Fibroblast of peridontal ligament (primary cell): ENCODE measurements around the gene SLC25A40.
"Not testable (repeated sequence)": the region's sequence is repeated elsewhere in the genome, so short reads cannot be mapped to it uniquely, and the experiment has no call there.

Experiments used
- DNase-seq: peaks from one replicate; pipeline ENCODE4 v3.0.0-alpha.2; 2010; ENCODE audit errors: extremely low read depth

SLC25A40 gene, protein sequence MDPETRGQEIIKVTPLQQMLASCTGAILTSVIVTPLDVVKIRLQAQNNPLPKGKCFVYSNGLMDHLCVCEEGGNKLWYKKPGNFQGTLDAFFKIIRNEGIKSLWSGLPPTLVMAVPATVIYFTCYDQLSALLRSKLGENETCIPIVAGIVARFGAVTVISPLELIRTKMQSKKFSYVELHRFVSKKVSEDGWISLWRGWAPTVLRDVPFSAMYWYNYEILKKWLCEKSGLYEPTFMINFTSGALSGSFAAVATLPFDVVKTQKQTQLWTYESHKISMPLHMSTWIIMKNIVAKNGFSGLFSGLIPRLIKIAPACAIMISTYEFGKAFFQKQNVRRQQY

DNA sequence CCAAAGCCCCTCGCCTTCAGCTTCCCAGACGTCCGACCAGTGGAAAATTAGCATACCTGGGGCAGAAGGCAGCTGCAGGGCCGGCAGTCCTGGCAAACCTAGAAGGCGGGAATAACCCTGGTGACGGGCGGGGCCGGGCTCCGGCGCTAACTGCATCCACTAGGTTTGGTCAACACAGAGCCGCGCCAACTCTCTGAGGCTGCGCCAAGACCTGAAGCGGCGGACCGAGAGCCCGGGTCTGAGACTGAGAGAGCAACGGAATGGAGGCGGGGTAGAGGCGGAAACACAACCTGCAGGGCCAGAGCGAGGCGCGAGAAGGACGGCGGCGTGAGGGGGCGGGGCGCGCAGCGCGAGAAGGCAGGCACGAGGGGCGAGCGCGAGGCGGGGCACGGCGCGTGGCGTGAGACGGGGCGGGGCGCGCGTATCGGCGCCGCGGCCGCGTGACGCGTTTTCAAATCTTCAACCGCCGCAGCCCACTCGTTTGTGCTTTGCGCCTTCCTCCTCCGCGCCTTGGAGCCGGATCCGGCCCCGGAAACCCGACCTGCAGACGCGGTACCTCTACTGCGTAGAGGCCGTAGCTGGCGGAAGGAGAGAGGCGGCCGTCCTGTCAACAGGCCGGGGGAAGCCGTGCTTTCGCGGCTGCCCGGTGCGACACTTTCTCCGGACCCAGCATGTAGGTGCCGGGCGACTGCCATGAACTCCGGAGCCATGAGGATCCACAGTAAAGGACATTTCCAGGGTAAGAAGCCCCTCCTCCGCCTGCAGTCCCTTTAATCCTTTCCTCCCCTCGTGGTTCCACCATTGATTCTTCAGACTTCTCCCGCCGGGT lies at the start of gene SLC25A40, which contains the start of gene DBF4:
Gene SLC25A40, minus strand, starts transcription at position 321 of the 829 bp plus-strand sequence. CDS start 17,633 bp downstream, outside the sequence.
Gene DBF4, plus strand, starts transcription at position 454 of the 829 bp plus-strand sequence. Its CDS starts 240 bp downstream, at position 694.
- peak; percentile 84 for DNase-seq

DNA sequence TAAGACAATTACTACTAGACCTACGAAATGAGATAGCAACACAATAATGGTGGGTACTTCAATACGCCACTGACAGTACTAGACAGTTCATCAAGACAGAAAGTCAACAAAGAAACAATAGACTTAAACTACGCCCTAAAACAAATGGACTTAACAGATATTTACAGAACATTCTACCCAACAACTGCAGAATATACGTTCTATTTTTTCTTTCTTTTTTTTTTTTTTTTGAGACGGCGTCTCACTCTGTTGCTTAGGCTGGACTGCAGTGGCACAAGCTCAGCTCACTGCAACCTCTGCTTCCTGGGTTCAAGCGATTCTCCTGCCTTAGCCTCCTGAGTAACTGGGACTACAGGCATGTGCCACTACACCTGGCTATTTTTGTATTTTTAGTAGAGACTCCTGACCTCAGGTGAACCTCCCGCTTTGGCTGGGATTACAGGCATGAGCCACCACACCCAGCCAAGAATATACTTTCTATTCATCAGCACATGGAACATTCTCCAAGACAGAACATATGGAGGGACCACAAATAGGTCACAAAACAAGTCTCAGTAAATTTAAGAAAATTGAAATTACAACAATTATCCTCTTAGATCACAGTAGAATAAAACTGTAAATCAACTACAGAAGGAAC lies 46.7 kb upstream of the SLC25A40 start:
- DNase-seq: not testable (repeated sequence)

DNA sequence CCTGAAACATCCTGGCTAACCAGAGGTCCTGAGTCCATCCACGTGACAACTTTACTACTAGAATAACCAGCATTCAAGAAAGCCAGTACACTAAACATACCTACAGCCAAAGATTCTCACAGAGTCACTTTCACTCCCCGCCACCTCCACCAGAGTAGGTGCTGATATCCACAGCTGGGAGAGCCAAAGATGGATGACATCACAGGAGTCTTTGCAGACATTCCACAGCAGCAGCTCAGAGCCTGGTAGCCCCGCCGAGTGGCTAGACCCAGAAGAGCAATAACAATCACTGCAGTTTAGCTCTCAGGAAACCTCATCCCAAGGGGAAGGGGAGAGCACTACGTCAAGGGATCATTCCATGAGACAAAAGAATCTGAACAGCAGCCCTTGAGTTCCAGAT lies 44.4 kb upstream of the SLC25A40 start:
- no peak for DNase-seq

DNA sequence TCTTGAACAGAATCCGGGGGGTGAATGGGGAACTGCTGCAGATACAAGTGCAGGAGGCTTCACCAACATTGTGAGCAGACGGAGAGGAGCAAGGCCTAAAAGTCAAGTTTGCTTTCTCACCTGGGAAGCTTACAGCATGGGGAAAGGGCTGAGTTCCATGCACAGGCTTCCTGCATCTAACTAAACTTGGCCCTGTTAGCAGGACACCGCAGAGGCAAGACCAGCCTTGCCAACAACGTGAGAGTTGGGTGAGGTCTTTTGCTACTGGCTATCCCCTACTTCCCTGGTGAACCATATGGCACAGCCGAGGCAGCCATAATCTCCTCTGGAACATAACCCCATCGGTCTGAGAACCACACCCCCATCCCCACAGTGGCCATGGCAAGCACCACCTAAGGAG lies 43.7 kb upstream of the SLC25A40 start:
- DNase-seq: no peak

DNA sequence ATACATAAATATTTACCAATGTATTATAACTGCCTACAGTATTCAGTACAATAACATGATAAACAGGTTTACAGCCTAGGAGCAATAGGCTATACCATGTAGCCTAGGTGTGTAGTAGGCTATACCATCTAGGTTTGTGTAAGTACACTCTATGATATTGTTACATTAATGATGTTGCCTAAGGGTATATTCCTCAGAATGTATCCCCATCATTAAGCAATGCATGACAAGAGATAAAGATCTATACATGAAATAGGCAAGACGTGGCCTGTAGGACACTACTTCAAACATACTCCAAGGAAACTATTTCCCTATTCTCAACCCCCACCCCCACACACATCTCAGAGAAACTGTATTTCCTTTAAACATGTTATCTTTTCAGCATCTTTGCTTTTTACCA lies 42.6 kb upstream of the SLC25A40 start:
- DNase-seq: no peak

DNA sequence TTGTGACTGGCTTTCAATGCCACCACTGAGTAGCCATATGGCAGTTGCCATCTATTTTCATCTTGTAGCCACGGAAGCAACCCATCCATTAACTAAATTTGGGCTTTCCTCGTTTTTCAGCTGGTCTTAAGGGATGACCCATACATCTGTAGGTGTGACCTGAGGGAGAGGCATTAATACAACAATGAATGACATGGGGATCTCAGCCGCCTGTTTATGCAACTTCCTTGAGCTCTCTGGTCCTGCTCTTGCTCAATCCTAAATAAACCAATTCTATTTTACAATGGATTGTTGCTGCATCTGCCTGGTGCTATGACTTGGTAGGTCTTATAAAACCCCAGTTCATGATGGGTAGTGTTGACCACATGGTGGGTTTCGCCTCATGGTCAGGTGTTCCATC lies 36.0 kb upstream of the SLC25A40 start:
- no peak for DNase-seq

DNA sequence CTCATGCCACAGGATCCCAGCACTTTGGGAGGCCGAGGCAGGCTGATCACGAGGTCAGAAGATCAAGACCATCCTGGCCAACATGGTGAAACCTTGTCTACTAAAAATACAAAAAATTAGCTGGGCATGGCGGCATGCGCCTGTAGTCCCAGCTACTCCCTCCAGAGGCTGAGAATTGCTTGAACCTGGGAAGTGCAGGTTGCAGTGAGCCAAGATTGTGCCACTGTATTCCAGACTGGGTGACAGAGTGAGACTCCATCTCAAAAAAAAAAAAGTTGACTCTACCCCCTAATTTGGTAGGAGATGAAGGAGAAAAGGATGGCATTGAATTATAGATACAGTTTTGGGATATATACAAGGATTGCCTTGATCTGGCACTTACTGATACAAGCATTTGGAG lies 32.7 kb upstream of the SLC25A40 start:
- DNase-seq: not testable (repeated sequence)

DNA sequence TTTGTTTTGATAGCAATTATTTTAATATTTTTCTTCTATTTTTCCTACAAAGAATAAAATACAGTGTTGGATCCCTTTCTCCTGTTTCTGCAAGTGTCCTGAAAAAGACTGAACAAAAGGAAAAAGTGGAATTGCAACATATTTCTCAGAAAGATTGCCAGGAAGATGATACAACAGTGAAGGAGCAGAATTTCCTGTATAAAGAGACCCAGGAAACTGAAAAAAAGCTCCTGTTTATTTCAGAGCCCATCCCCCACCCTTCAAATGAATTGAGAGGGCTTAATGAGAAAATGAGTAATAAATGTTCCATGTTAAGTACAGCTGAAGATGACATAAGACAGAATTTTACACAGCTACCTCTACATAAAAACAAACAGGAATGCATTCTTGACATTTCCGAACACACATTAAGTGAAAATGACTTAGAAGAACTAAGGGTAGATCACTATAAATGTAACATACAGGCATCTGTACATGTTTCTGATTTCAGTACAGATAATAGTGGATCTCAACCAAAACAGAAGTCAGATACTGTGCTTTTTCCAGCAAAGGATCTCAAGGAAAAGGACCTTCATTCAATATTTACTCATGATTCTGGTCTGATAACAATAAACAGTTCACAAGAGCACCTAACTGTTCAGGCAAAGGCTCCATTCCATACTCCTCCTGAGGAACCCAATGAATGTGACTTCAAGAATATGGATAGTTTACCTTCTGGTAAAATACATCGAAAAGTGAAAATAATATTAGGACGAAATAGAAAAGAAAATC lies 31.2 kb upstream of the SLC25A40 start:
- DNase-seq: not testable (repeated sequence)

DNA sequence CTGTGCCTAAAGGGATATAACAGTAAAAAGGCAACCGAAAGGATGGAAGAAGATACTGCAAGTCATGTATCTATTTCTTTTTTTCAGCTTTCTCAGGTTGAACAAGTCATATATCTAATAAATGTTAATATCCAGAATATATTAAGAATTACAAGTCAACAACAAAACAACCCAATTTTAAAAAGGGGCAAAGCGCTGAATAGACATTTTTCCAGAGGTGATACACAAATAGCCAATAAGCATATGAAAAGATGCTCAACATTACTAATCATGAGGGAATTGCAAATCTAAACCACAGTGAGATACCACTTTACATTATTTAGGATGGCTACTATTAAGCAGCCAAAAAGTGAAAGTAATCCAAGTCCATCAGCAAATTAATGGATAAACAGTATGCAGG lies 23.1 kb upstream of the SLC25A40 start:
- DNase-seq: no peak

DNA sequence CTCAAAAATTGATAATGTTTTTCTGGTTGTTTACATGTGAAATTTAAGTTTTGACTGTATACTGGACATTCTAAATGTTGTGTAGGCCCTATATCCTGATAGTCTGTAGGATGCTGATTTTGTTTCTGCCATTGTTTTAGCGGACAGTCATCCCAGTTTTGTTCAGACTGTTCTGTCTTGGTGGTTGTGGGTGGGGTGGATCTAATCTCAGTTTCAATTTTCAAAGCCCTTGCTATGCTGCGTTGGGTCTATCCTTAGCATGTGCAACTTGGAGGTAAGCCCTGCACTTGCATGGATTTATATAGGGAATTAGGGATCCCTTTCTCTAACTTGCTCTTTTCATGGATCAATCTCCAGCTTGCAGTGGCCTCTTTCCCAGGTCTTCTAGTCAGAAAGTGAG lies 19.2 kb upstream of the SLC25A40 start:
- DNase-seq: no peak

DNA sequence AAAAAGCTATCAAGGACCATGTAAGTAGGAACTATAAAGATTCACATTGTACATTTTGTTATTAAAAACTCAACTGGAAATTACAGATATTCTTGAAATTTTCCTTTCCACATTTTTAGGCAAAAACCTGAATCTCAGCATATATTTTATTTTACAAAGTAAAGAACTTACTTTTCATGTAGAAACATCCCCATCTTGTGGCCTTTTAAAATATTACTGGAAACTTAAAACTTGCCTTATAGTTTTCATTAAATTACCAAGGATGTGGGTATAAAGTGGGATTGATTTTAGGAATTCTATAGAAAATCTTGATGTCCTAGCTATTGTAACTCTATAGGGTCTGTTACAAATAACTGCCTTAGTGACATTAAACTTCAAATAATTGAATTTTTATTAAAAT lies 10.7 kb upstream of the SLC25A40 start:
- peak; percentile 82 for DNase-seq

DNA sequence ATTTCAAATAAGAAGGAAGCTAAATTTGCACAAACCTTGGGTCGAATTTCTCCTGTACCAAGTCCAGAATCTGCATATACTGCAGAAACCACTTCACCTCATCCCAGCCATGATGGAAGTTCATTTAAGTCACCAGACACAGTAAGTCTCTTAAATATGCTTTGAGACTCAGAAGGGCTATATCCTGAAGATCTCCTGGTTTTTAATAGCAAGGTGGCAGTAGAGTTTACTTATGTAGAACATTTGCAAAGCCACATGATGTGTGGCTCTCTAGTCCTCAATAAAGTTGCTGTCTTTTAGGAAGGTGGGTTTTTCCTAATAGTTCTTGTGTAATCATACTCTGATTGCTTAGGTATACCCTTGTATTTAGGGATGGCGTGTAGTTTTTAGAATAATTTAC lies 8.9 kb upstream of the SLC25A40 start:
- no peak for DNase-seq

DNA sequence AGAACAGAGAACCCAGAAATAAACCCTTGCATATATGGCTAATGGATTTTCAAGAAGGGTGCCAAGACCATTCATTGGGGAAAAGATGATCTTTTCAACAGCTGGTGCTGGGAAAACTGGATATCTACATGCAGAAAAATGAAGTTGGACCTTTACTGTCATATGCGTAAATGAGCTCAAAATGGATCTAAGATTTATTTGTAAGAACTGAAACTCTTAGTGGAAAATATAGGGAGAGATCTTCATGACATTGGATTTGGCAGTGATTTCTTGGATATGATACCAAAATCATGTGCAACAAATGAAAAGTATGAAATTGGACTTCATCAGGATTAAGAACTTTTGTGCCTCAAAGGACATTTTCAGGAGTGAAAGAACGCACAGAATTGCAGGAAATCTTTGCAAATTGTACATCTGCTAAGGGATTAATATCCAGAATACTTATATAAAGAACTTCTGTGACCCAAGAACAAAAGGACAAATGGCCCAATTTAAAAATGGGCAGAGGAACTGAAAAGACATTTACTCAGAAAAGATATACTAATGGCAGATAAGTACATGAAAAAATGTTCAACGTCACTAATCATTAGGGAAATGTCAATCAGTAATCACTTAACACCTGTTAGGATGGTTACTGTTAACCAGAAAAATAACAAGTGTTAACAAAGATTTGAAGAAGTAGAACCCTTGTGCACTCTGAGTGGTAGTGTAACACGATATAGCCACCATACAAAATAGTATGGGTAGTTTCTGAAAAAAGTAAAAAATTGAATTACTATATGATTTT lies 6.2 kb upstream of the SLC25A40 start:
- DNase-seq: no peak

DNA sequence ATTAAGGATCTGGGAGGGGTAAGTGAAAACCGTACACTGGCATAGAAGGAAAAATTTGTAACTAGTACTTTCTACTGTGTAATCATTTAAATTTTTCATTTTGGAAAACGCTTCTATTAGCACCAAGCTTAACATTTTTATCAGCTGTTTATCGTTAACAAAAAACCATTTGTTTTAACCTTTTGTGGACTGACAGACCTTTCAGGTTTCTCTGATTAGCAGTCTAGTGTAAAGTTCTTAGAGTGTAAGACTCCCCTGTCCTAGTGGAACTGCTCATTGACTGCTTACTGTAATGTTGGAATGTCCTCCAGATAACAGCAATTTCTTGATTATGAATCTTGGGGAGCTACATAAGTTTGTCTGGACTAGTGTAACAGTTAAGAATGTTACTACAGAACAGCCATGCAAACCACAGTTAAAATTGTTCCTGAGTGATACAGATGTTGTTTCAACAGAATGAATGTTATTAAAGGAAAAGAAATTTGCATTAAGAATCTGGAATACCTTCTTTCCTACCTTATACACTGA lies 2.1 kb upstream of the SLC25A40 start:
- DNase-seq: peak; percentile 51

DNA sequence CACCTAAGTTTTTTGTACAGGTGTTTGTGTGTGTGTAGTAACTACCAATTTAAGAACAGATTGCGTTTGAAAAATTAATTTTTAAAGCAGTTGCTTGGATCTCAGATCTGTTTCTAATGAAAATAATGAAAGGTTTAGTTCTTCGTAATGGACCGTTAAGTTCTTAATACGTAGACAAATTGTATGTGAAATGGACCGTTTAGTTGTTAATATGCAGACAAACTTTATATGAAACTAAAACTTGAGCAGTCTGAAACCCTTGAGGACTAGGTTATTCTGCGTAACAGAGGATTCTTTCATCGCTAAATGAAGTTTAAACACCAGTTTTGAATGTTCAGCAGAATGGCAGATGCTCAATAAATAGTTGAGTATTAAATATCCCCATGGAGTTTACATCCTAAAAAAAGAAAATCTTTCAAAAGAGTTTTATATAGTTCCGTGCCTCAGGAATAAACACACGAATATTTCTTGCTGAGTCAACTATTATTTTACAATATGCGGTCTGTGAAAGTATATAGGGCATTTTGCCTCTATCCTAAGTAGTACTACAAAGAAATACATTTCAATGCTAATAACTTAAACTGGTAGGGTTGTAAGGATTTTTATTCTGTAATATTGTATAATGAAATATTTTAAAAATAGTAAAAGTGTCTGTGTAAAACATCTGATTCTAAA lies 1.3 kb upstream of the SLC25A40 start:
- peak; percentile 37 for DNase-seq

DNA sequence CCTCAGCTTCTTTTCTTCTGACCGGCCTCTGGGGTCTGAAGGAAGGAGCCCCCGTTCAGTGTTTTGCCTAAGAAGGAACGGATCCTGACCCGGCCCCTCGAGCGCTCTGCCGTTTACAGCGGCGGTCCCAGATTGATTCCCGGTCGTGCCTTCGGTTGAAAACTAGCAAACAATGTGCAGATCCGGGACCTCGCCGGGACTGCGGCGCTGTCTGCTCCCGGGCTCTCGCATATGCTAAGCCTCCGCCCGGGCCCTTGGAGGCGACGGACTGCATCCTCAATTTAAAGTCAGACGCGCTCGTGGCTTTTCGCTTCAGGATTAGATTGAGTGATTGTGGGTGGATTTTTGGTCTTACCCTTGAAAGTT lies 692 bp upstream of the SLC25A40 start:
- peak; percentile 52 for DNase-seq

DNA sequence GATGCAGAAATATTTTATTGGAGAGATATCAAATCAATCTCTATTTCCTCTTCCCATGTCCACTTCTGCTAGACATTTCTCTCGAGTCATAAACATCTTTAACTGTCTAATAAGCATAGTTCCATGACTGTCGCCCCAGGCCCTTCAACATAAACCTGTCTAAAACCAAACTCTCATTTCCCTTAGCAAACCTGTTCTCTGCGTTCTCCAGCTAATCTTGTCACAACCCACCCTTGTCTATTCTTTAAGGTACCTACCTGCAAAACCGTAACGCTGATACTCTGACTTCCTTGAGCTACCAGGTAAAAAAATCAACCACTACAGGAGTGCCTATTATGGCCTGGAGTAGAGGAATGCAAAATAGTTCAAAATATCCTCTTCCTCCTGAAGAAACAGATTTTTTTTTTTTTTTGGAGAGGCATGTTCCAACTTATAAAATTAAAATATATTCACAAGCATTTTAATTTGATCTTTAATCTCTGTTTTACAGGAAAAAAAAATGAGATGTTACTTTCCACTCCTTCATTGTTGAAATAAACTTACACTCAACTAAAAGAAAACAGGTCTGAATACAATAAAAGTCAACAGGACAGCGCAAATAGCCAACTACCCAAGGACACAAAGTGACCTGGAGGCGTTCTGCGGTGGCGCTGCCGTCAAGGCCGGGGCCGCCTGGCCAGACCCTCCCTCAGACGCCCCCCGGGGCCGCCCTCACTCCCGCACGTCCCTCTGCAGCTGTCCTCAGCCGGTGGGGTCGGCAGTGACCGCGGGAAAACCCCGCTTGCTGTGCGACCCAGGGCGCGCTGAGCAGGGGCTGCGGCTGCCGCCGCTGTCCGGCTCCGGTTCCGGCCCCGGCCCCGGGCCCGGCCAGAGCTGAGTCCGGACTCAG lies 765 bp downstream of the SLC25A40 start:
- DNase-seq: no peak

DNA sequence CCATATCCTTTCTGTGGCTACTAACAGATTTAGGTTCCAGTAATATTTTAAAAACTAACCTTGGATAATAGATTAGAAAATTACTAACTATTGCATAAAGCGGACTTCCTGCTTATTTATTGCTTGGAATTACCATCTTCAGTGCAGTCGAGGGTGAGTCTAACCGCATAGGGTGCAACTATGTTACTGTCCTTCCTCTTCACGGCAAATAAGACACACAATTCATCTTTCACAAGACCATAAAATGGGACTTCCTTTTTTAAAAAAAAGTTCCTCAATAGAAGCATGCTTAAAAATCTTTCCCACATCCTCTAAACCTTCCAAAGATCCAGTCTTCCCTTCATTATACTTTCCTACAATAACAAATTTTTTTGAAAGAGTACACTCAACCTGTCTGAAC lies 2.1 kb downstream of the SLC25A40 start:
- DNase-seq: no peak

DNA sequence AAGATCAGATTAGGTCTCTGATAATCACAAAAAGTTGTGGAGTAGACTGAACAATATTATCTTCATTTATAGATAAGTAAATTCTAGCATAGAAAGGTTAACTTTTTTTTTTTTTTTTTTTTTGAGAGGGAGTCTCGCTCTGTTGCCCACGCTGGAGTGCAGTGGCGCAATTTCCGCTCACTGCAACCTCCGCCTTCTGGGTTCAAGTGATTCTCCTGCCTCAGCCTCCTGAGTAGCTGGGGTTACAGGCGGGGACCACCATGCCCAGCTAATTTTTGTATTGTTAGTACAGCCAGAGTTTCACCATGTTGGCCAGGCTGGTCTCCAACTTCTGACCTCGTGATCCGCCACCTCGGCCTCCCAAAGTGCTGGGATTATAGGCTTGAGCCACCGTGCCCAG lies 2.8 kb downstream of the SLC25A40 start:
- not testable (repeated sequence) for DNase-seq
